ENCODE data around the gene GDF11.

GDF11 gene

DNA sequence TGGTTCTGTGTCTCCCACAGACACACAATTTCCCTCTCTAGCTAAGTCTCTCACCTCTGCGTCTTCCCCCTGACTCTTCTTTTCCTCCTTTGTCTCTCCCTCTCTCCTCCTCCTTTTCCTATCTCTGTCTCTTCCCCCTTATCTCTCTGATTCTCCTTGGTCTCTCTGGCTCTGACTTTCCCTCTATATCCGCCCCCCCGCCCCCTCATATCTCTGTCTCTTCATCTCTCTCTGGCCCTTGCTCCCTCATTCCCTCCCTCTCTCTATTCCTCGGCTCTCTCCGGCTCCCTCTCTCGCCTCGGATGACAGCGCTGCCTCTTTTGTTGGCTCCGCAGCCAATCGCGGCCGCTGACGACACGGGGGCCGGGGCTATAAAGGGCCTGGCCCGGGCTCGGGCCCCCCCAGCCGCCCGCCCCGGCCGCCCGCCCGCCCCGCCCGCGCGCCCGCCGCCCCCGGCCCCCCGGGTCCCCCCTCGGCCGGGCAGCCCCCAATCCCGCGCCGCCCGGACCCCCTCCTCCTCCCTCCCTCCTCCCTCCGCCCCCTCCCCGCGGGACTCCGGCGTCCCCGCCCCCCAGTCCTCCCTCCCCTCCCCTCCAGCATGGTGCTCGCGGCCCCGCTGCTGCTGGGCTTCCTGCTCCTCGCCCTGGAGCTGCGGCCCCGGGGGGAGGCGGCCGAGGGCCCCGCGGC lies at the start of gene GDF11:
Gene GDF11, plus strand, starts transcription at position 404 of the 687 bp plus-strand sequence. Its CDS starts 195 bp downstream, at position 599.
- peak; percentile 71 for DNase-seq (ENCODE audit: low read depth)

DNA sequence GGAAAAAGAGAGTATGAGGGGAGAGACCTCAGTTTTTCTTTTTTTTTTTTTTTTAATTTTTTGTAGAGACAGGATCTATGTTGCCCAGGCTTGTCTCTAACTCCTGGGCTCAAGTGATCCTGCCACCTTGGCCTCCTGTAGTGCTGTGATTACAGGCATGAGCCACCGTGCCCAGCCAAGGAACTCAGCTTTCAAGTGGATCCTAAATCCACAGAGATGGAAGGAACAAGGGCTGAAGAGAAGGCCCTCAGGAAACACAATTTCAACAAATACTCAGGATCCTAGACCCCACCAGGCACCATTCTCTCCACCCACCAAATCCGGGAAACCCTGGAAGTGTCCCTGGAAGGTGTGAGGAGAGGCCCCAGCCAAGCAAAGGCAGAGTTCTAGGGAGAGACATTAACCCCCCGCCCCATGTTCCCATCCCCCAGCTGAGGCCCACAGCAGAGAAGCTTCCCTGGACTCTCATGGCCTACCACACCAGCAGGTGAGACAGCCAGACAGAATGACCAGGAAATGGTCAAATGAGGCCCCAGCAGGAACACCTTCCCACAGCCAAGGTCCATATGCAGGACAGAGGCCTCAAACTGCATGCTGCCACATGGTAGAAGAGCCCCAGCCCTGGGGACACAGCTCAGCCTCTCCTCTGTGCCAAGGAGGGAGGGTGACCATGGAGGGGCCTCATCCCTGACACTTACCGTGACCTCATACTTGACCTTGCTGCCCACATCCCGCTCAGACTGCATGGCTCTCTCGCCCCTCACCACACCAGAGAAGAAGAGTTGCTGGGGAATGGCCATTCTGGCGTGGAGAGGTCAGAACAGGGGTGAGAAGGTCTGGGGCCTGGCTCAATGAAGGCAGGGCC lies 49.4 kb upstream of the GDF11 start:
- no peak for DNase-seq (ENCODE audit: low read depth)

GRCh38 chr12:55694188-55694515 lies 48.8 kb upstream of the GDF11 start:
- DNase-seq (ENCODE audit: low read depth): no peak

- DNase-seq (ENCODE audit: low read depth): no peak
Measured at GRCh38 chr12:55694651-55695050, 48.3 kb upstream of the GDF11 start.

GRCh38 chr12:55695349-55695748 lies 47.6 kb upstream of the GDF11 start:
- DNase-seq (ENCODE audit: low read depth): no peak

DNA sequence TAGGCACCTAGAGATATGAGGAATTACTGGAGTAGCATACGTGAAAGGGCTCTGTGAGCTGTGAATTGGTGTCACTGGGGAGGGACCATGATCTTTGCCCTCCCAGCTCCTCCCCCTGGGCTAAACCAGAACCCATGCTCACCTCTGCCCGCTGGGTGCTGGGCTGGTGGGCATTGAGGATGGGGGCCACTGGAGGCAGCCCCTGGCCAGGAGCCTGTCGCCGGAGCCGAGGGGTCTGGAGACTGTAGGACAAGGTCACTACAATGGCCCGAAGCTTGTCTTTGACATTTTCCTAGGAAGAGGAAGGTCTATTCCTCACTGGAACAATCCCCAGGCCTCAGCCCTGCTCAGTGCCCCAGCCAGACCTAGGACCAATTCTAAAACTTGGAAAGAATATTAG lies 46.8 kb upstream of the GDF11 start:
- no peak for DNase-seq (ENCODE audit: low read depth)

DNA sequence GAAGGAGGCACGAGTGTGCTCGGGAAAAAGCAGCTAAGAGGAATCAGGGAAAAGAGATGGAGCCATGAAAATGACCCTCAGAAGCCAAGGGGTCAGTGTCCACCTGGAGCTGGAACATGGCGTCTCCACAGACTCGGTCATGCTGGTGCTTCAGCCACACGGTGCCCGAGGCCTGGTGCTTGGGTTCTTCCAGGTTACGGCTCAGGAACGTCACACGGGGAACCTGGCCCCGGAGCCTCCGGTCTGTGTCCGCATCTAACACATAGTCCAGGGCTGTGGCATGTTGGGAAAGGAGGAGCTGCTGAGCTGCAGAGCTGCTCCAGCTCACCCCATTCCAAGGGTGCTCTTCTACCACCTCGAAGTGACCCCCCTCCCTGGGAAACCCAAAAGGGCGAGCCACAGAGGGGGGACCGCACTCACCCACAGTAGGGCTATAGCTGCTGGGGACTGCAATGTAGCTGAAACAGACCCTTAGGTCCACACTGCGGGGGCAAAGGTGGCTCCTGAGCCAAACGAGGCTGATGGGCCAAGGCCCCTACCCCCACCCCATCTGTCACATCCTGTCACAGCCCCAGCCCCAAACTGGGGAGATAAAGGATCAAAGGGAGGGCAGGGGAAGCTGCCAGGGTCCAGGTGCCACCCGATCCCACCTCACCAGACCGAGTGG lies 46.0 kb upstream of the GDF11 start:
- no peak for DNase-seq (ENCODE audit: low read depth)

DNA sequence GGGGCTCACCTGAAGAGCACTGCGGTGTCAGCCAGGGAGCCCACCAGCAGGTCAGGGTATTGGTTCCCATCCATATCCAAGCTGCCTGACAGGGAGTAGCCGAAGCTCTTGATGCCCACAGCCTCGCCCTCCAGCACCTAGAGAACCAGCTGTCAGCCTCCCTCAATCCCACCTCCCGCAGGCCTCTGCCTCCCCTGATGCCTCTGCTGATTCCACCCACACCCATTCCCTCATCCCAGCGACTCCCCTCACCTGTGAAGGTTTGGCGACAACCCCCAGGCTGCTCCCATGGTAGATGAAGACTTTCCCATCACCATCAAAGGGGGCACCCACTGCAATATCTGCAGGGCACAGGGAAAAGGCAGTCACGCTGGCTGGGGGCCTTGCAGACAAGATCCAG lies 45.2 kb upstream of the GDF11 start:
- DNase-seq (ENCODE audit: low read depth): no peak

DNA sequence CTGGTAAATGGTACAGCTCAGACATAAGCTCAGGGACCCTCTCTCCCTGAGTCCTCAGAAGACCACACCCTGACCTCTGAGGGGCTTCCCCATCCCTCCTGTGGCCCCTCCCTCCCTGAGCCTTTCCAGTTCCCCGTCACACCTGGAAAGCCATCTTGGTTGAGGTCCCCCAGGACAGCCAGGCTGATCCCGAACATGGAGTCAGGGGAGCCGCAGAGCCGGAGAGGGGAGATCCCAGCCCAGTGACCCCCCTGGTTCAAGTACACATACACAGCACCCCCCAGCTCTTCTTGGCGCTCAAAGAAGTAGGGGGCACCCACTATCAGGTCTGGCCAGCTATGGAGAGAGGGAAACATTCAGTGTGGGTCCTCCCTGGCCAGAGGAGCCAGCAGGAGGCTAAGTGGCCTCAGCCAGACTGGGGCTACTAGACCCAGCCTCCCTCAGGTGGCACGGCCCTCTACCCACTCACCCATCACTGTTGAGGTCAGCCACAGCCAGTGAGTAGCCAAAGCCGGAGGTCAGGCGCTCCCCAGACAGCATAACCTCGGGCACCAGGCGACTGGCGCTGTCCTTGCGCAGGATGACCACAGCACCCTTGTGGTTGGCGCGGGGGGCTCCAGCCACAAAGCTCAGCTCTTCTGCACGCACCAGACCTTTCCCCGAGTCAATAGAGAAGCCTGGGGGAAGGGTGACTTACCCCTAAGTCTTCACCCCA lies 44.5 kb upstream of the GDF11 start:
- no peak for DNase-seq (ENCODE audit: low read depth)

DNA sequence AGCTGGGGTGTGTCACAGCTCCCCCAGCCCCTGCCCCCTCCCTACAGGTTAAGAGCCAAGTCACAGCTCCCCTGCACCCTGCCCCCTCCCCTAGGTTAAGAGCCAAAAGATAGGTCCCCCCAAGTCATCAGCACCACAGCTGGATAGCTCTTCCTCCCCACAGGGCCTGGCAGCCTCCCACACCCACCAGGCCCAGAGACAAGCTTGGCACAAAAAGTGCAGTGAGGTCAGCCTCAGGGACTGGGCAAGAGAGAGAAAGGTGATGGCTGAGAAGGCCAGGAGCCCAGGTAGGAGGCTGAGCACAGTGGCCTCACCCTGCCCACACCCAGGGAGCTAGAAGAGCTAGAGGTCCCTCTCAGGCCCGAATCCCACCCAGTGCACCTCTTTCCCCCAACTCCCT lies 44.0 kb upstream of the GDF11 start:
- no peak for DNase-seq (ENCODE audit: low read depth)

DNA sequence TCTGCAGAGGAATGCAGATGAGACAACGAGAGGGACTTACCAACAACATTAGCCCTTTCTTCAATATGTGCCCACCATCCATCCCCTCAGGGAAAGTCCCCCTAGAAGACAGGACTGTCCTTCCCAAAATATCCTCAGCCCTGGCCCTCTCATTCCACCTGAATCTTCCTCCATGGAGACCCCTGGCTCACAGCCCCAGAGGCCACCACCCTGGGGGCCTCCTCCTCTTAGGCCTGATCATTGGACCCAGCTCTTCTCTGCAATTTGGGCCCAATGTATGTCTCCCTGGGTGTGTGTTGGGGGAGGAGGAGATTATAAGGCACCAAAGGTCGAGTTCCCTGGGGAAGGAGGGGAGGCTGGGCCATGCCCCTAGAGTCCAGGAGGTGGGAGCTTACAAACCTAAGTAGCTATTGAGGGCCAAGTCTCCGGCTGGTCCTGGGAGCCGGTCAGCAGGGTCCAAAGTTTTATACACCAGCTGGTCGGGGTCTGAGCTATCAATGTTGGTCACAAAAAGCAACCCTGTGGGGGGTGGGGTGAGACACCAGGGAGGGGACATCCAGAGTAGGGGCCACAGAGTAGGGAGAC lies 43.4 kb upstream of the GDF11 start:
- no peak for DNase-seq (ENCODE audit: low read depth)

- DNase-seq (ENCODE audit: low read depth): no peak
Measured at GRCh38 chr12:55700255-55701018, 42.5 kb upstream of the GDF11 start.

DNA sequence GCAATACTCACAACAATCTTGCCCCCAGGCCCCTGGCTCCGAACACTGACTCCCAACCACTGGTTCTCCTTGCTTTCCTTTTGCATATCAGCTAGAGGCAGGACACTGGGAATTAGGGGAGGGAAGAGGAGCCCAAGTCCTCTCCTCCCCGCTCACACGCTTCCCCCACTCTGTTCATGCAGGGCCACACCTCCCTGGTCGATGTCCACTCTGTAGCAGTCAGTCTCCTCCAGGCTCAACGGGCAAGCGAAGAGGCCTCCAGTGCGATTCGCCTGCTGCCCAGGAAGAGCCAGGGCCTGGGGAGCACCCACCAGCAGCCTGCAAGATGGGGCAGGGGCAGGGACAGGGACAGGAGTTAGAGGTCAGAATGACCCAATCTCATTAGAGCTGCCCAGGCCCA lies 40.1 kb upstream of the GDF11 start:
- DNase-seq (ENCODE audit: low read depth): no peak

DNA sequence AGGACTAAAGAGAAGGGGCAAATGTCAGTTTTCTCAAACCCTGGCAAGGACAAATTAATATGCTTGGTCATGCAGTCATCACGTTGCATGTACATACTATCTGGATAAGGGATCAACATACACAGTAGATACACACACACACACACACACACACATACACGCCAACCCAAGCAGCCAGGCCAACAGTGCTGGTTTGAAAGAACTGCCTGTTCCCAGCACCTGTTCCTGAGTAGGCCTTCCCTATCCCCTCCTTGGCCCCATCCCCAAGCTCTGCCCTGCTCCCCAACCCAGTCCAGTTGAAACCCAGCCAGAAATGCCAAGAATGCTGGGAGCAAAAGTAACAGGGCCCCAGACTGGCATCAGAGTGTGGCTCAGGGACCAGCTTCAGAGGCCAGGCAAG lies 39.6 kb upstream of the GDF11 start:
- DNase-seq (ENCODE audit: low read depth): no peak

GRCh38 chr12:55703901-55704761 lies 38.8 kb upstream of the GDF11 start:
- DNase-seq (ENCODE audit: low read depth): no peak

DNA sequence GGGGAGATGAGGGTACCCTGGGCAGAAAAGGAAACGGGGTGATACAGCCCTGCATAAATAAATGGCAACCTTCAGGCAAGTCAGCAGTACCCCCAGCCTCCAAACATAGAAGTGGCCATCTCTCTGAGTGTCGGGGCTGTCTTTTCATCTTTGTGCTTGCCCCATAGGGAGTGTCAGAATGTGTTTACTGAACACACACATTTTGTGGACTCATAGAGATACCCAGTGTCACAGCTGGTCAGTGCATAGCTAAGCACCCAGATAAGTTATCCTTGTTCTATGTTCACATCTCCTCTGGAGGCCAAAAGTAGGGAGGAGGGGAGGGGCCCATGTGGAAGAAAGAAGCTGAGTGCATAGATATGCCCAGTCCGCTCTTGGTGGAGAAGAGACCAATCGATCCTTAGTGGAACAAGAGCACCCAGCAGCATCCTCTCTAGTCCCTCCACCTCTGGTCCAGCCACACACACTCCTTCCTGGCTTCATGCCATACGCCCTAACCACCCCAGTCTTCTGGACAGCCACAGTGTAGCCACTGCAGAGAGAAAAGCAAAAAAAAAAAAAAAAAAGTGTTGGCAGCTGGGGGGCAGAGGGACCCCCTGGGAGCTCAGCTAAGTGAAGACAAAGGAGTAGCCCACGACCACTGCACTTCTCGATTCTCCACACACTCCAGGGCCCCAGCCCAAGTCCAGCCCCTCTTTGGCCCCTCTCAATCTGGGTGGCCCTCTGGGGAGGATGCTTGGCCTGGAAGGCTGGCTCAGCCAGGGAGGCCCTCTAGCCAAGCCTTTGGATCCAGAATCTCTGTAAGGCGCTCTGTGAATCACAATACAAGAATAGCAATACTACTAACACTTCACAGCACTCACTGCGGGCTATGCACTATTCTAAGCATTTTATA lies 37.9 kb upstream of the GDF11 start:
- DNase-seq (ENCODE audit: low read depth): no peak

DNA sequence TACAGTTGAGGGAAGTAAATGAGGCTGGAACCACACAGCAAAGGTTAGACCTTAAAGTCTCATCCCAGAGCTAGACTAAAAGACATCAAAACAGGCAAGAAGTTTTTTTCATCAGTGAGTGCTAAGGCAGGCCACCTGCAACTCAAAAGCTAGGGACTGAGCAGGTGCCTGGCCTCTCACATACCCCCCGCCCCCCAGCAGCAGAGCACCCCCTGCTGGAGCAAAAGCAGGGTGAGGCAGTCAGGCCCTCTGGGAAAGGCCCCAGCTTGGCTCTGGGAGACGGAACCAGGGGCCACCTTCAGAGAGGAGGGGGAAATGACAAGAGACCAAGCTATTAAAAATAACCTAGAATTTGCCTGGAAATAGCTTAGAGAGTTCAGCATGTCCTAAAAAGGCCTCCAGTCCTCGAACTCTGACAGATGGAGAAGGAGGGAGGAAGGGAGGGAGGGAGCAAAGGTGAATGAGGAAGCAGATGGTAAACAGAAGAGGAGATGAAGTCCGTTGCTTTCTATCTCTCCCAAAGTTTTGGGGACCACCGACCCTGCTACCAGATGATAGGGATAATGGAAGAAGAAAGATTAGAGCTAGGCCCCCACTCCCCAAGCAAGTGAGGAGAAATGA lies 37.0 kb upstream of the GDF11 start:
- no peak for DNase-seq (ENCODE audit: low read depth)

- no peak for DNase-seq (ENCODE audit: low read depth)
Measured at GRCh38 chr12:55706568-55707218, 36.2 kb upstream of the GDF11 start.
